HG03196 (cell line): ENCODE measurements around the gene ALDH16A1.
"Not testable (repeated sequence)": the region's sequence is repeated elsewhere in the genome, so short reads cannot be mapped to it uniquely, and the experiment has no call there.

Experiments
- ATAC-seq: cut with Tn5 transposase; IDR thresholded peaks from one replicate; pipeline ENCODE4 v1.9.1; 2021; ENCODE audit not compliant: unreplicated experiment

ALDH16A1 gene

GRCh38 chr19:49461656-49462055 is 8.6 kb downstream of the ALDH16A1 start:
- no peak for ATAC-seq

- no peak for ATAC-seq
Measured at GRCh38 chr19:49462492-49462891, 9.5 kb downstream of the ALDH16A1 start.

GRCh38 chr19:49463960-49464740 is 11.1 kb downstream of the ALDH16A1 start:
- ATAC-seq, result no peak

- ATAC-seq, result no peak
Measured at GRCh38 chr19:49465371-49465770, 12.3 kb downstream of the ALDH16A1 start.

- ATAC-seq, result no peak
Measured at GRCh38 chr19:49468199-49468598, 15.2 kb downstream of the ALDH16A1 start.

GRCh38 chr19:49468746-49469447 is 15.9 kb downstream of the ALDH16A1 start:
- no peak for ATAC-seq

GRCh38 chr19:49469828-49470614 is 17.0 kb downstream of the ALDH16A1 start:
- ATAC-seq, result peak; percentile 52

GRCh38 chr19:49470615-49470978 is 17.6 kb downstream of the ALDH16A1 start:
- ATAC-seq, result no peak

- no peak for ATAC-seq
Measured at GRCh38 chr19:49472936-49473335, 19.9 kb downstream of the ALDH16A1 start.

GRCh38 chr19:49473501-49473867 is 20.5 kb downstream of the ALDH16A1 start:
- not testable (repeated sequence) for ATAC-seq

- ATAC-seq, result peak; percentile 42
Measured at GRCh38 chr19:49473868-49474541, 21.0 kb downstream of the ALDH16A1 start, which contains the start of gene FLT3LG. Gene FLT3LG, plus strand, starts transcription at chr19:49474215. Its CDS starts 425 bp downstream, at chr19:49474640.

GRCh38 chr19:49474542-49474924 is 21.5 kb downstream of the ALDH16A1 start:
- ATAC-seq, result no peak

- ATAC-seq, result no peak
Measured at GRCh38 chr19:49475191-49475917, 22.3 kb downstream of the ALDH16A1 start.

GRCh38 chr19:49475995-49476880 is 23.2 kb downstream of the ALDH16A1 start:
- ATAC-seq, result no peak

GRCh38 chr19:49479975-49480628 is 27.1 kb downstream of the ALDH16A1 start:
- ATAC-seq, result no peak

- ATAC-seq, result no peak
Measured at GRCh38 chr19:49481020-49481683, 28.1 kb downstream of the ALDH16A1 start.

- ATAC-seq, result no peak
Measured at GRCh38 chr19:49486232-49486631, 33.2 kb downstream of the ALDH16A1 start.

- ATAC-seq, result no peak
Measured at GRCh38 chr19:49486710-49487276, 33.8 kb downstream of the ALDH16A1 start.
